ENCODE measurements around the gene BBOX1.

Gene BBOX1

GRCh38 chr11:27162237-27162636, 121.6 kb downstream of the BBOX1 start:
- DNase-seq (no peak), ATAC-seq (ENCODE audit: insufficient read depth, low read depth) (no peak)
- TF ChIP-seq EZH2 (IDR thresholded peaks at IDR 0.05; ENCODE audit: borderline replicate concordance, low read depth, low read length, severe bottlenecking), result no peak
- no peak for TF ChIP-seq CTCF (IDR thresholded peaks at IDR 0.05; ENCODE audit: borderline replicate concordance, extremely low read depth, low read length, poor library complexity, severe bottlenecking)
- Histone ChIP-seq H3K79me2 (ENCODE audit: insufficient read depth, low read length) (no peaks in the 10 kb centered on the region), H3K27ac (ENCODE audit: low read length) (no peak overlapping the region), H3K4me3 (ENCODE audit: low read depth in 1 of 2, low read length in 2 of 2) (no peak overlapping the region), H4K20me1 (ENCODE audit: insufficient read depth, low read length) (no peaks in the 10 kb centered on the region), H3K36me3 (ENCODE audit: insufficient read depth, low read length) (no peaks in the 10 kb centered on the region), H3K9ac (ENCODE audit: low read depth, low read length) (no peak overlapping the region), H2AFZ (ENCODE audit: low read depth, low read length) (no peak overlapping the region), H3K4me2 (ENCODE audit: insufficient read depth, low read length) (no peak overlapping the region), H3K27me3 (ENCODE audit: insufficient read depth, low read length, poor library complexity) (no peaks in the 10 kb centered on the region), H3K4me1 (ENCODE audit: insufficient read depth, low read length) (no peaks in the 10 kb centered on the region), H3K9me3 (ENCODE audit: insufficient read depth, low read length, severe bottlenecking) (no peaks in the 10 kb centered on the region)

- H3K79me2 ChIP-seq (ENCODE audit: insufficient read depth, low read length), result no peaks in the 10 kb centered on the region
- H3K4me2 ChIP-seq (ENCODE audit: insufficient read depth, low read length), result no peak overlapping the region
- no peaks in the 10 kb centered on the region for H4K20me1 ChIP-seq (ENCODE audit: insufficient read depth, low read length)
- no peaks in the 10 kb centered on the region for H3K4me1 ChIP-seq (ENCODE audit: insufficient read depth, low read length)
- no peak overlapping the region for H2AFZ ChIP-seq (ENCODE audit: low read depth, low read length)
- H3K36me3 ChIP-seq (ENCODE audit: insufficient read depth, low read length), result no peaks in the 10 kb centered on the region
- no peak for DNase-seq
- H3K27ac ChIP-seq (ENCODE audit: low read length), result no peak overlapping the region
- no peaks in the 10 kb centered on the region for H3K27me3 ChIP-seq (ENCODE audit: insufficient read depth, low read length, poor library complexity)
- ATAC-seq (ENCODE audit: insufficient read depth, low read depth), result no peak
- no peak overlapping the region for H3K4me3 ChIP-seq (ENCODE audit: low read depth in 1 of 2, low read length in 2 of 2)
- no peaks in the 10 kb centered on the region for H3K9me3 ChIP-seq (ENCODE audit: insufficient read depth, low read length, severe bottlenecking)
- H3K9ac ChIP-seq (ENCODE audit: low read depth, low read length), result no peak overlapping the region
- TF ChIP-seq EZH2 (IDR thresholded peaks at IDR 0.05; ENCODE audit: borderline replicate concordance, low read depth, low read length, severe bottlenecking) (no peak), CTCF (IDR thresholded peaks at IDR 0.05; ENCODE audit: borderline replicate concordance, extremely low read depth, low read length, poor library complexity, severe bottlenecking) (no peak)
Measured at GRCh38 chr11:27166130-27166529, 125.5 kb downstream of the BBOX1 start.

GRCh38 chr11:27171376-27171958, 130.9 kb downstream of the BBOX1 start:
- DNase-seq (no peak), ATAC-seq (ENCODE audit: insufficient read depth, low read depth) (no peak)
- TF ChIP-seq EZH2 (IDR thresholded peaks at IDR 0.05; ENCODE audit: borderline replicate concordance, low read depth, low read length, severe bottlenecking), result no peak
- TF ChIP-seq CTCF (IDR thresholded peaks at IDR 0.05; ENCODE audit: borderline replicate concordance, extremely low read depth, low read length, poor library complexity, severe bottlenecking), result no peak
- Histone ChIP-seq H3K27me3 (ENCODE audit: insufficient read depth, low read length, poor library complexity) (no peaks in the 10 kb centered on the region), H3K4me1 (ENCODE audit: insufficient read depth, low read length) (no peaks in the 10 kb centered on the region), H3K4me2 (ENCODE audit: insufficient read depth, low read length) (no peak overlapping the region), H3K79me2 (ENCODE audit: insufficient read depth, low read length) (no peaks in the 10 kb centered on the region), H4K20me1 (ENCODE audit: insufficient read depth, low read length) (no peaks in the 10 kb centered on the region), H3K9me3 (ENCODE audit: insufficient read depth, low read length, severe bottlenecking) (no peaks in the 10 kb centered on the region), H3K36me3 (ENCODE audit: insufficient read depth, low read length) (no peaks in the 10 kb centered on the region), H2AFZ (ENCODE audit: low read depth, low read length) (no peak overlapping the region), H3K4me3 (ENCODE audit: low read depth in 1 of 2, low read length in 2 of 2) (no peak overlapping the region), H3K27ac (ENCODE audit: low read length) (no peak overlapping the region), H3K9ac (ENCODE audit: low read depth, low read length) (no peak overlapping the region)

- Histone ChIP-seq H3K79me2 (ENCODE audit: insufficient read depth, low read length) (no peaks in the 10 kb centered on the region), H3K27me3 (ENCODE audit: insufficient read depth, low read length, poor library complexity) (no peaks in the 10 kb centered on the region), H4K20me1 (ENCODE audit: insufficient read depth, low read length) (no peaks in the 10 kb centered on the region), H3K4me3 (ENCODE audit: low read depth in 1 of 2, low read length in 2 of 2) (no peak overlapping the region), H3K4me1 (ENCODE audit: insufficient read depth, low read length) (no peaks in the 10 kb centered on the region), H3K9me3 (ENCODE audit: insufficient read depth, low read length, severe bottlenecking) (no peaks in the 10 kb centered on the region), H3K9ac (ENCODE audit: low read depth, low read length) (no peak overlapping the region), H3K36me3 (ENCODE audit: insufficient read depth, low read length) (no peaks in the 10 kb centered on the region), H3K27ac (ENCODE audit: low read length) (no peak overlapping the region), H3K4me2 (ENCODE audit: insufficient read depth, low read length) (no peak overlapping the region), H2AFZ (ENCODE audit: low read depth, low read length) (no peak overlapping the region)
- ATAC-seq (ENCODE audit: insufficient read depth, low read depth) (no peak), DNase-seq (no peak)
- TF ChIP-seq EZH2 (IDR thresholded peaks at IDR 0.05; ENCODE audit: borderline replicate concordance, low read depth, low read length, severe bottlenecking) (no peak), CTCF (IDR thresholded peaks at IDR 0.05; ENCODE audit: borderline replicate concordance, extremely low read depth, low read length, poor library complexity, severe bottlenecking) (no peak)
Measured at GRCh38 chr11:27173545-27173944, 132.9 kb downstream of the BBOX1 start.
